Thyroid gland (tissue), 4 donors: ENCODE data around the gene CEP55. TPM values are rescaled to one million over a fixed set of nuclear protein-coding genes. Genes with fewer than 3 reads are reported as not detected.
"Not testable (repeated sequence)": the region's sequence is repeated elsewhere in the genome, so short reads cannot be mapped to it uniquely, and the experiment has no call there.

Experiments used
- DNase-seq, 2 donors: peaks; one replicate each; pipeline ENCODE4 v3.0.0-alpha.2; 2019
- H3K27ac ChIP-seq, 3 donors: fragments of 200-600 bp; sonication (generic); 1 replicate in 2 of 3; 2 replicates in 1 of 3; pipeline ENCODE4 v1.5.1; 2016 to 2019; ENCODE audit warnings: mild to moderate bottlenecking in 1 of 3, moderate library complexity in 1 of 3
- H3K27me3 ChIP-seq: fragments of 200-600 bp; sonication (generic); one replicate; pipeline ENCODE4 v1.5.1; 2019
- H3K36me3 ChIP-seq, 2 donors: fragments of 200-600 bp; sonication (generic); one replicate each; pipeline ENCODE4 v1.5.1; 2016 to 2019
- H3K4me1 ChIP-seq, 2 donors: fragments of 200-600 bp; sonication (generic); one replicate each; pipeline ENCODE4 v1.5.1; 2017 to 2019
- H3K4me3 ChIP-seq, 3 donors: fragments of 200-600 bp; sonication (generic); replicated peaks in 1 of 3; 1 replicate in 2 of 3; 2 replicates in 1 of 3; pipeline ENCODE4 v1.5.1; 2016; ENCODE audit warnings: mild to moderate bottlenecking in 1 of 3
- H3K9me3 ChIP-seq: fragments of 200-600 bp; sonication (generic); one replicate; pipeline ENCODE4 v1.5.1; 2017
- POLR2A ChIP-seq, 2 donors: fragments of 450-650 bp; IDR thresholded peaks; one replicate each; pipeline ENCODE4 v1.6.1; 2017; ENCODE audit warnings: antibody characterized with exemption in 2 of 2, mild to moderate bottlenecking in 2 of 2, moderate library complexity in 1 of 2
- WGBS, 2 donors: methylation state at CpG; one replicate each; pipeline ENCODE4 v1.1.5; 2017; 5-methylcytosine and 5-hydroxymethylcytosine counted together
- intact Hi-C: fragments of 100-400 bp; cut with DNase I; formaldehyde crosslinking; loops from one replicate; pipeline ENCODE4 v1.15.1; 2023
- total RNA-seq, 4 donors: library from RNA; depleted of rRNA; stranded (reverse); fragments of >200 nt; gene quantifications; one replicate each; pipeline ENCODE4 v1.2.3, GENCODE V29; 2016
- TF ChIP-seq, protein P1 (sequence below), 6 experiments: fragments of 200-600 bp in 3 of 6; fragments of 450-650 bp in 3 of 6; sonication (generic) in 3 of 6; IDR thresholded peaks; one replicate each; pipeline ENCODE4 v1.5.1; 2016 to 2019; ENCODE audit warnings: antibody characterized with exemption in 6 of 6, mild to moderate bottlenecking in 2 of 6, inconsistent platforms in 1 of 6, moderate library complexity in 1 of 6

Gene CEP55
- total RNA-seq, 4 donors from 2014 or later = 0.11 to 2.1 (median 1.0) TPM; not detected in 1

GRCh38 chr10:93463723-93464476 is 32.5 kb upstream of the CEP55 start:
- Histone ChIP-seq H3K36me3 (no peaks in the 10 kb centered on the region), H3K9me3 (no peaks in the 10 kb centered on the region), H3K27ac (peak overlapping the region; percentile 92 to 97 (median 96)), H3K4me3 (no peak overlapping the region), H3K27me3 (no peaks in the 10 kb centered on the region), H3K4me1 (peaks cover 44 to 83% of the 10 kb centered on the region in 2 donors)
- TF ChIP-seq, protein P1, sequence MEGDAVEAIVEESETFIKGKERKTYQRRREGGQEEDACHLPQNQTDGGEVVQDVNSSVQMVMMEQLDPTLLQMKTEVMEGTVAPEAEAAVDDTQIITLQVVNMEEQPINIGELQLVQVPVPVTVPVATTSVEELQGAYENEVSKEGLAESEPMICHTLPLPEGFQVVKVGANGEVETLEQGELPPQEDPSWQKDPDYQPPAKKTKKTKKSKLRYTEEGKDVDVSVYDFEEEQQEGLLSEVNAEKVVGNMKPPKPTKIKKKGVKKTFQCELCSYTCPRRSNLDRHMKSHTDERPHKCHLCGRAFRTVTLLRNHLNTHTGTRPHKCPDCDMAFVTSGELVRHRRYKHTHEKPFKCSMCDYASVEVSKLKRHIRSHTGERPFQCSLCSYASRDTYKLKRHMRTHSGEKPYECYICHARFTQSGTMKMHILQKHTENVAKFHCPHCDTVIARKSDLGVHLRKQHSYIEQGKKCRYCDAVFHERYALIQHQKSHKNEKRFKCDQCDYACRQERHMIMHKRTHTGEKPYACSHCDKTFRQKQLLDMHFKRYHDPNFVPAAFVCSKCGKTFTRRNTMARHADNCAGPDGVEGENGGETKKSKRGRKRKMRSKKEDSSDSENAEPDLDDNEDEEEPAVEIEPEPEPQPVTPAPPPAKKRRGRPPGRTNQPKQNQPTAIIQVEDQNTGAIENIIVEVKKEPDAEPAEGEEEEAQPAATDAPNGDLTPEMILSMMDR (IDR thresholded peaks at IDR 0.05) = no peak
- TF ChIP-seq POLR2A (IDR thresholded peaks at IDR 0.05) = no peak
- intact Hi-C loops = no loop called here
- peak in 1 of 2 donors; percentile 46 for DNase-seq
- 62 to 88% methylated on average over 6 of the region's 6 CpGs for WGBS, 2 donors

GRCh38 chr10:93464776-93465388 is 31.5 kb upstream of the CEP55 start:
- DNase-seq = no peak
- H3K4me3 ChIP-seq = no peak overlapping the region
- WGBS, 2 donors = 89 to 93% methylated on average over 5 of the region's 5 CpGs
- no peaks in the 10 kb centered on the region for H3K9me3 ChIP-seq
- peaks cover 40 to 73% of the 10 kb centered on the region in 2 donors for H3K4me1 ChIP-seq
- no peaks in the 10 kb centered on the region for H3K36me3 ChIP-seq
- H3K27ac ChIP-seq = peak overlapping the region; percentile 92 to 97 (median 96)
- TF ChIP-seq, protein P1 (IDR thresholded peaks at IDR 0.05) = no peak
- no peak for TF ChIP-seq POLR2A (IDR thresholded peaks at IDR 0.05)
- intact Hi-C loops = no loop called here
- no peaks in the 10 kb centered on the region for H3K27me3 ChIP-seq

- intact Hi-C loops = no loop called here
- Histone ChIP-seq H3K27ac (peak overlapping the region; percentile 92 to 97 (median 96)), H3K4me3 (no peak overlapping the region), H3K36me3 (no peaks in the 10 kb centered on the region), H3K27me3 (no peaks in the 10 kb centered on the region), H3K4me1 (peaks cover 43 to 70% of the 10 kb centered on the region in 2 donors), H3K9me3 (no peaks in the 10 kb centered on the region)
- 8 to 18% methylated on average over 5 to 7 of the region's 8 CpGs for WGBS, 2 donors
- DNase-seq = peak; percentile 95 to 96
- TF ChIP-seq, protein P1 (IDR thresholded peaks at IDR 0.05) = no peak
- TF ChIP-seq POLR2A (IDR thresholded peaks at IDR 0.05) = peak in 1 of 2 donors; percentile 64
Observed at GRCh38 chr10:93465806-93466675, 30.4 kb upstream of the CEP55 start.

DNA sequence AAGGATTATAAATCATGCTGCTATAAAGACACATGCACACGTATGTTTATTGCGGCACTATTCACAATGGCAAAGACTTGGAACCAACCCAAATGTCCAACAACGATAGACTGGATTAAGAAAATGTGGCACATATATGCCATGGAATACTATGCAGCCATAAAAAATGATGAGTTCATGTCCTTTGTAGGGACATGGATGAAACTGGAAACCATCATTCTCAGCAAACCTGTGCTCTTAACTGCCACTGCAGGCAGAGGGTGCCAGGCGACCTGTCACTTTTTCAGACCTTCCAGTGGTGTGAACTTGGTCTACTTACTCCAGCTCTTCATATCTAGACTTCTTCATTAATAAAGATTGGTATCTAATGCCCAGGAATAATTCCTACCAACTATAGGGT is 28.8 kb upstream of the CEP55 start:
- H3K4me3 ChIP-seq, H3K36me3 ChIP-seq, H3K9me3 ChIP-seq, intact Hi-C loops, H3K27me3 ChIP-seq, DNase-seq: not testable (repeated sequence)
- H3K27ac ChIP-seq = peak overlapping the region; percentile 39 to 76 (median 44)
- H3K4me1 ChIP-seq = peaks cover 35 to 64% of the 10 kb centered on the region in 2 donors
- WGBS, 2 donors = 90 to 92% methylated on average over 4 of the region's 4 CpGs

- H3K27ac ChIP-seq = peak overlapping the region; percentile 39 to 76 (median 44)
- no peak overlapping the region for H3K4me3 ChIP-seq
- TF ChIP-seq, protein P1 (IDR thresholded peaks at IDR 0.05) = no peak
- no peak for TF ChIP-seq POLR2A (IDR thresholded peaks at IDR 0.05)
- H3K9me3 ChIP-seq = no peaks in the 10 kb centered on the region
- DNase-seq = no peak
- peaks cover 35 to 60% of the 10 kb centered on the region in 2 donors for H3K4me1 ChIP-seq
- intact Hi-C loops = no loop called here
- H3K27me3 ChIP-seq = no peaks in the 10 kb centered on the region
- WGBS, 2 donors = 84 to 91% methylated on average over 10 of the region's 10 CpGs
- no peaks in the 10 kb centered on the region for H3K36me3 ChIP-seq
Observed at GRCh38 chr10:93468461-93469213, 27.8 kb upstream of the CEP55 start.
